Natural killer cell (primary cell): Measurements from ENCODE around the gene PRDX1. TPM values are rescaled to one million over a fixed set of nuclear protein-coding genes. Genes with fewer than 3 reads are reported as not detected.
A peak's percentile ranks its signal among the peaks of the same experiment; 100 is the strongest.

Experiments used
- ATAC-seq, 3 donors: fragments of 150-1000 bp in 2 of 3; fragments of 200-7000 bp in 1 of 3; cut with Tn5 transposase; 1 replicate in 1 of 3; 2 replicates in 2 of 3; pipeline ENCODE4 v1.10.0; 2021; ENCODE audit warnings: mild to moderate bottlenecking in 2 of 3, moderate library complexity in 2 of 3
- DNase-seq, 2 donors: peaks; one replicate each; pipeline versions ENCODE4 v3.0.0 to v3.0.0-alpha.2; 2013 to 2021; ENCODE audit warnings: mixed read lengths in 1 of 2
- H3K27ac ChIP-seq: one replicate; pipeline ENCODE4 v1.5.1; 2013; ENCODE audit warnings: mild to moderate bottlenecking, low read length
- H3K27me3 ChIP-seq: one replicate; pipeline ENCODE4 v1.6.1; 2013; ENCODE audit warnings: low read length; ENCODE audit not compliant: control insufficient read depth, insufficient read depth
- H3K36me3 ChIP-seq: one replicate; pipeline ENCODE4 v1.6.1; 2013; ENCODE audit warnings: low read length; ENCODE audit not compliant: control insufficient read depth, insufficient read depth
- H3K4me1 ChIP-seq: one replicate; pipeline ENCODE4 v1.6.1; 2013; ENCODE audit warnings: low read length; ENCODE audit not compliant: control insufficient read depth, insufficient read depth
- H3K4me3 ChIP-seq: one replicate; pipeline ENCODE4 v1.5.1; 2013; ENCODE audit warnings: low read length
- H3K9me3 ChIP-seq: one replicate; pipeline ENCODE4 v1.6.1; 2013; ENCODE audit warnings: low read length; ENCODE audit not compliant: control insufficient read depth, insufficient read depth
- H3K27ac Mint-ChIP-seq, 2 donors: one replicate each; pipeline ENCODE4 v1.8.0; 2022; ENCODE audit warnings: mild to moderate bottlenecking in 2 of 2, mixed read lengths in 2 of 2, moderate library complexity in 1 of 2
- H3K27me3 Mint-ChIP-seq, 2 donors: one replicate each; pipeline ENCODE4 v1.8.0; 2022; ENCODE audit warnings: low read depth in 2 of 2, mixed read lengths in 2 of 2
- H3K36me3 Mint-ChIP-seq: one replicate; pipeline ENCODE4 v1.8.0; 2022; ENCODE audit warnings: mixed read lengths
- H3K4me1 Mint-ChIP-seq, 2 donors: one replicate each; pipeline ENCODE4 v1.8.0; 2022; ENCODE audit warnings: mixed read lengths in 2 of 2
- H3K4me3 Mint-ChIP-seq: one replicate; pipeline ENCODE4 v1.8.0; 2022; ENCODE audit warnings: mild to moderate bottlenecking, moderate library complexity, mixed read lengths
- H3K9me3 Mint-ChIP-seq, 2 donors: one replicate each; pipeline ENCODE4 v1.8.0; 2022; ENCODE audit warnings: mixed read lengths in 2 of 2
- WGBS: methylation state at CpG from one replicate; pipeline ENCODE4 v1.1.7; 2013; ENCODE audit warnings: missing lambda C conversion rate; ENCODE audit not compliant: insufficient coverage; 5-methylcytosine and 5-hydroxymethylcytosine counted together
- intact Hi-C: fragments of 100-400 bp; cut with micrococcal nuclease; formaldehyde crosslinking; loops from one replicate; pipeline ENCODE4 v1.14.2; 2022
- total RNA-seq, 4 donors: library from RNA; stranded (reverse); fragments of 120-200 nt in 1 of 4; gene quantifications; one replicate each; pipeline versions ENCODE4 v1.2.3 to v1.2.4, GENCODE V29; 2013 to 2022
- TF ChIP-seq, protein P1 (sequence below): fragments of 200-600 bp; IDR thresholded peaks from one replicate; pipeline ENCODE4 v1.8.0; 2022; ENCODE audit warnings: antibody characterized with exemption

The PRDX1 gene
- total RNA-seq, 3 donors from 2014 or later (not counting 1 experiment from before 2014, with no cell fraction given) = 24.8 to 39.1 (median 30.6) TPM

DNA sequence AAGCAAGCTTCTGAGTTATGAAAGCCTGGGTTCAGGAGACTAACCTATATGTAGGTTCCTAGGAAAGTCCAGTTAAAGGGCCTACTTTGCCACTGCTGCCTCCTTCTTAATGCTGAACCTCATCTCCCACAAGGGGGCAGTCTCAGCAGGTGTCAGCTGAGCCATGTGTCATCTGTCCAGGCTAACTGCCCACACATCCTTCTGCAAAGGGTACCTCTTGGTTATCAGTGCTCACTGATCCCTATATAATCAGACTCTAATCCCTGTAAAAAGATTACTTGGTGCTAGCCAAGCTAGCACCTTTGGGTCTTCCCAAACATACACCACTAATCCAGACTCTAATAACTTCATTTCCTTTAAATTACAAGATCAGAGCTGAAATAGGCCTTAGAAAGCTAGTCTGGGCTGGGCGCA, 9.0 kb downstream of the PRDX1 start:
- Mint-ChIP-seq H3K4me3 (no peak overlapping the region), H3K27ac (no peak overlapping the region), H3K36me3 (peaks cover 25% of the 10 kb centered on the region), H3K27me3 (no peaks in the 10 kb centered on the region), H3K4me1 (no peaks in the 10 kb centered on the region), H3K9me3 (no peaks in the 10 kb centered on the region)
- Histone ChIP-seq H3K4me1 (no peaks in the 10 kb centered on the region), H3K9me3 (no peaks in the 10 kb centered on the region), H3K27me3 (no peaks in the 10 kb centered on the region), H3K27ac (no peak overlapping the region), H3K36me3 (peaks cover 73% of the 10 kb centered on the region), H3K4me3 (no peak overlapping the region)
- intact Hi-C loops = loop anchor here (1.0 kb wide), 1 partner anchor 58 kb away; no protein-coding TSS in a partner anchor
- WGBS = 100% methylated on average over 1 of the region's 1 CpG
- peak; percentile 68 to 91 (median 83) for ATAC-seq
- TF ChIP-seq, protein P1, sequence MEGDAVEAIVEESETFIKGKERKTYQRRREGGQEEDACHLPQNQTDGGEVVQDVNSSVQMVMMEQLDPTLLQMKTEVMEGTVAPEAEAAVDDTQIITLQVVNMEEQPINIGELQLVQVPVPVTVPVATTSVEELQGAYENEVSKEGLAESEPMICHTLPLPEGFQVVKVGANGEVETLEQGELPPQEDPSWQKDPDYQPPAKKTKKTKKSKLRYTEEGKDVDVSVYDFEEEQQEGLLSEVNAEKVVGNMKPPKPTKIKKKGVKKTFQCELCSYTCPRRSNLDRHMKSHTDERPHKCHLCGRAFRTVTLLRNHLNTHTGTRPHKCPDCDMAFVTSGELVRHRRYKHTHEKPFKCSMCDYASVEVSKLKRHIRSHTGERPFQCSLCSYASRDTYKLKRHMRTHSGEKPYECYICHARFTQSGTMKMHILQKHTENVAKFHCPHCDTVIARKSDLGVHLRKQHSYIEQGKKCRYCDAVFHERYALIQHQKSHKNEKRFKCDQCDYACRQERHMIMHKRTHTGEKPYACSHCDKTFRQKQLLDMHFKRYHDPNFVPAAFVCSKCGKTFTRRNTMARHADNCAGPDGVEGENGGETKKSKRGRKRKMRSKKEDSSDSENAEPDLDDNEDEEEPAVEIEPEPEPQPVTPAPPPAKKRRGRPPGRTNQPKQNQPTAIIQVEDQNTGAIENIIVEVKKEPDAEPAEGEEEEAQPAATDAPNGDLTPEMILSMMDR = peak; percentile 76
- peak; percentile 43 to 81 for DNase-seq

- no peak overlapping the region for H3K4me3 ChIP-seq
- WGBS = 90% methylated on average over 4 of the region's 4 CpGs
- Mint-ChIP-seq H3K4me3 (no peak overlapping the region), H3K4me1 (no peaks in the 10 kb centered on the region), H3K36me3 (peaks cover 21% of the 10 kb centered on the region), H3K27ac (no peak overlapping the region), H3K27me3 (no peaks in the 10 kb centered on the region), H3K9me3 (no peaks in the 10 kb centered on the region)
- ATAC-seq (no peak), DNase-seq (no peak)
- TF ChIP-seq, protein P1 = no peak
- no peaks in the 10 kb centered on the region for H3K4me1 ChIP-seq
- intact Hi-C loops = no loop called here
- no peak overlapping the region for H3K27ac ChIP-seq
- H3K27me3 ChIP-seq = no peaks in the 10 kb centered on the region
- H3K9me3 ChIP-seq = no peaks in the 10 kb centered on the region
- peaks cover 62% of the 10 kb centered on the region for H3K36me3 ChIP-seq
Observed at GRCh38 chr1:45510972-45511527, 10.6 kb downstream of the PRDX1 start.

- TF ChIP-seq, protein P1 = no peak
- ATAC-seq (no peak), DNase-seq (no peak)
- H3K9me3 Mint-ChIP-seq = no peaks in the 10 kb centered on the region
- intact Hi-C loops = no loop called here
- peaks cover 18% of the 10 kb centered on the region for H3K36me3 Mint-ChIP-seq
- Histone ChIP-seq H3K27me3 (no peaks in the 10 kb centered on the region), H3K4me1 (no peaks in the 10 kb centered on the region), H3K4me3 (no peak overlapping the region), H3K9me3 (no peaks in the 10 kb centered on the region), H3K36me3 (peaks cover 56% of the 10 kb centered on the region), H3K27ac (no peak overlapping the region)
- no peaks in the 10 kb centered on the region for H3K27me3 Mint-ChIP-seq
- H3K27ac Mint-ChIP-seq = no peak overlapping the region
- 73% methylated on average over 9 of the region's 9 CpGs for WGBS
- H3K4me3 Mint-ChIP-seq = no peak overlapping the region
- H3K4me1 Mint-ChIP-seq = no peaks in the 10 kb centered on the region
Observed at GRCh38 chr1:45510036-45510971, 11.4 kb downstream of the PRDX1 start.
